ENCODE results near the gene DNAJC1.
A peak's percentile ranks its signal among the peaks of the same experiment; 100 is the strongest.
"Not testable (repeated sequence)": the region's sequence is repeated elsewhere in the genome, so short reads cannot be mapped to it uniquely, and the experiment has no call there.

The DNAJC1 gene, protein sequence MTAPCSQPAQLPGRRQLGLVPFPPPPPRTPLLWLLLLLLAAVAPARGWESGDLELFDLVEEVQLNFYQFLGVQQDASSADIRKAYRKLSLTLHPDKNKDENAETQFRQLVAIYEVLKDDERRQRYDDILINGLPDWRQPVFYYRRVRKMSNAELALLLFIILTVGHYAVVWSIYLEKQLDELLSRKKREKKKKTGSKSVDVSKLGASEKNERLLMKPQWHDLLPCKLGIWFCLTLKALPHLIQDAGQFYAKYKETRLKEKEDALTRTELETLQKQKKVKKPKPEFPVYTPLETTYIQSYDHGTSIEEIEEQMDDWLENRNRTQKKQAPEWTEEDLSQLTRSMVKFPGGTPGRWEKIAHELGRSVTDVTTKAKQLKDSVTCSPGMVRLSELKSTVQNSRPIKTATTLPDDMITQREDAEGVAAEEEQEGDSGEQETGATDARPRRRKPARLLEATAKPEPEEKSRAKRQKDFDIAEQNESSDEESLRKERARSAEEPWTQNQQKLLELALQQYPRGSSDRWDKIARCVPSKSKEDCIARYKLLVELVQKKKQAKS

GRCh38 chr10:22003177-22003963 lies at the start of gene DNAJC1:
Gene DNAJC1 (minus strand): TSS chr10:22003730. CDS start chr10:22003434, 296 bp downstream.
- peak; percentile 93 to 98 (median 97) for DNase-seq (ENCODE audit: low read depth in 2 of 3, low spot score in 2 of 3)

DNA sequence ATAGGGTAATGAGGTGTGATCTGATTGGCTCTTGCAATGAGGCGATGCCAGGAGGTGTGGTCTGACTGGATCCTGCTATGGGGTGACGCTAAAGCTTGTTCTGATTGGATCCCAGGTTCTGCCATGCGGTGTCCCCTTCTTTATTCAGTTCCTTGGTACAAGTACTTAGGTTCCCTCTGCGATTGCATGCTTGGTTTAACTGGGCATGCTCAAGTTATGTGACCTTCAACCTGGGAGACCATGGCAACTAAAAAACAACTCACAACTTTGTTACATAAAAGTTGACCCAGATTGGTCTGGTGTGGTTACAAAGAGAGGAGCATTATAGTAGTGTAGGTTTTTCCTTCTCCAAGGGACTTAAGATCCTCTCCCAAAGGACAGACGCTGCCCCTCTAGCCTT lies 49.5 kb upstream of the DNAJC1 start:
- no peak for DNase-seq (ENCODE audit: low read depth in 2 of 3, low spot score in 2 of 3)

DNA sequence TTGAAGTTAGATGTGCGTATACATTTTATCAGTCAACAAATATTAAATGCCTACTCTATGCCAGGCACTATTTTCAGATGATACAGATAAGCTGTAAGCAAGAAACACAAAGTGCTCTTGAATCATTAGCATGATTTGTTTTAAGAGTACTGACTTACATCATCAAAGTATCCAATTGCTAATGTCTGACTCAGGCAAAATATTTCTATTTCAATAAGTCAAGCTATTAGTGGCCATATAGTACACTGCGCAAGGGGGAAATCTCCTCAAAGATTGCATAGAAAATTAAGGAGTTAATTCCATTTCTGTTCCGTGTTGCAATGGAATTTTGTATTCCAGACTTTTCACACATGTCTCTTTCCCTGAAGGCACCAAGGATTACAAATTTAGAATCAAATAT lies 46.1 kb upstream of the DNAJC1 start:
- DNase-seq (ENCODE audit: low read depth in 2 of 3, low spot score in 2 of 3): no peak

DNA sequence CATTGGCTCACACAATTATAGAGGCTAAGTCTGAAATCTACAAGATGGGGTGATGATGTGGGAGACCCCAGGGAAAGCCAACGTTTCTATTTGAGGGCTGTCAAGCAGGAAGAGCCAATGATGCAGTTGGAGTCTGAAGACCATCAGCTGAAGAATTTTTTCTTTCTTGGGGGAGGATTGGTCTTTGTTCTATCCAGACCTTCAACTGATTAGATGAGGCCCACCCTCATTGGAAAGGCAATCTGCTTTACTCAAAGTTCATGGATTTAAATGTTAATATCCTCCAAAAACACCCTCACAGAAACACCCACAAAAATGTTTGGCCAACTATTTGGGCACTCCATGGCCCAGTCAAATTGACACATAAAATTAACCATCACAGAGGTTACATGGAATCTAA lies 44.3 kb upstream of the DNAJC1 start:
- no peak for DNase-seq (ENCODE audit: low read depth in 2 of 3, low spot score in 2 of 3)

GRCh38 chr10:22043327-22043633 lies 39.8 kb upstream of the DNAJC1 start:
- no peak for DNase-seq (ENCODE audit: low read depth in 2 of 3, low spot score in 2 of 3)

GRCh38 chr10:22042557-22043326 lies 39.2 kb upstream of the DNAJC1 start:
- no peak for DNase-seq (ENCODE audit: low read depth in 2 of 3, low spot score in 2 of 3)

GRCh38 chr10:22034333-22034732 lies 30.8 kb upstream of the DNAJC1 start:
- no peak for DNase-seq (ENCODE audit: low read depth in 2 of 3, low spot score in 2 of 3)

- DNase-seq (ENCODE audit: low read depth in 2 of 3, low spot score in 2 of 3): not testable (repeated sequence)
Measured at GRCh38 chr10:22032268-22032667, 28.7 kb upstream of the DNAJC1 start.

DNA sequence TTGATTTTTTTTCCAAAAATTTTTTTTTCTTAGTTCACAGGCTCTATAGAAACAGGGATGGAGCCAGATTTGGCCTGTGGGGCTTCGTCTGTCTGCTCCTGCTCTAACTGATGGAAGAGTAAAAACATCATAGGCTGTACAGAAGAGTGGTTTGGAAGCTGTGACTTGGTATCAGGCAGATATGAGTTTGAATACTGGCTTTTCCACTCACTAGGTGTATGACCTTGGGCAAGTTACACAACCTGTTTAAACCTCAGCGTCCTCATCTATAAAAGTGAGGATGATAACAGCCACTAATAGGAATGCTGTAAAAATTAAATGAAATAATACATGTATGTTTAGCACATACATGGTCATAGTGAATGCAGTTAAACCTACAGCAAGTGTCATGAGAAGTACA lies 26.9 kb upstream of the DNAJC1 start:
- DNase-seq (ENCODE audit: low read depth in 2 of 3, low spot score in 2 of 3): no peak

GRCh38 chr10:22029445-22030236 lies 26.1 kb upstream of the DNAJC1 start:
- no peak for DNase-seq (ENCODE audit: low read depth in 2 of 3, low spot score in 2 of 3)

DNA sequence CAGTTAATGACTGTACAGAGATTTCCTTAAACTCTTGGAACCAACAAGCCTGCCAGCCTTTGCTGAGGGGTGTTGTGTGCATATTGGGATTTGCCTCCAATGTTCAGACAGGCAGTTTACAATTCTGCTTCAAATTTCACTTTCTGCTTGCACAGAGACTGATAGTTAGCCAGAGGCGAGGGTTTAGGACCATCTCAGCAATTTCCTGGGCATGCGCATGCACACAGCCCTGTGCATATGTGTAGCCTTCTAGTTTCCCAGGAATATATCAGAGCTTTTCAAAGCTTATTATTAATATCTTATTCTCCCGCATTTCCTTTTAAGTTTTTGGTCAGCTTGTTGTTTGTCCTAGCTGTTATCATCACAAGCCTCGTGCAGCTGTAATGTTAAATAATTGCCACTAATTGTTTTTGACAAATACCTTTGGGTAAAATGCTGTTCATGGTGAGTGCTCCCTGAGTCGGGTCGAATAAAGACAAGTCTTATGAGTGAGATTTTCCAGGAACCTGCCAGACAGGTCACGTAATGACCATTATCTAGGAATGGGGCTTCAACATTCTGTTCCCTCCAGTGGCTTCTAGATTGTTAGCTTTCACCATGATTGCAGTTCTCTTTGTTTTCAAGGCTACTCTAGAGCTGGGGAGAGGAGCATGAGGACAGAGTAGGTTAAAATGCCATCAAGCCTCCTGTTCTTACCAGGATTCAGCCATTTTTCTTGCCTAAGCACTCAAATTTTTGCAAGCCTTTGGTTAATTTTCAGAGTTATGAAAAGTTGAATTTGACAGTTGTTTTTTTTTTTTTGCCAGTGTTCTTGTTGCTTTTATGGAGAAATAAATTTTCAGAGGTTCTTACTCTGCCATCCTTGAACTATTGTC lies 24.1 kb upstream of the DNAJC1 start:
- DNase-seq (ENCODE audit: low read depth in 2 of 3, low spot score in 2 of 3): no peak

DNA sequence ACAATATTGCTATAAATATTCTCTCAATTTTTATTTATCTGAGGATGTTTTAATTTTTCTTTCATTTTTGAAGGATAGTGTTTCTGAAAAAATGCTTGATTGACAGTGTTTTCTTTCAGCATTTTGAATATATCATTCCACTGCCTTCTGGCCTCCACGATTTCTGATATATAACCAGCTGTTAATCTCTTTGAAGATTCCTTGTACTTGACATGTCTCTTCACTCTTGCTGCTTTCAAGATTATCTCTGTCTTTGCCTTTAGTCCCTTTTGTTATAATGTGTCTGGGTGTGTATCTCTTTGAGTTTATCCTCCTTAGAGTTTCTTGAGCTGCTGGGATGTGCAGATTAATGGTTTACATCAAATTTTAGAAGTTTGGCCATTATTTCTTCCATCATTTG lies 22.8 kb upstream of the DNAJC1 start:
- DNase-seq (ENCODE audit: low read depth in 2 of 3, low spot score in 2 of 3): no peak

- no peak for DNase-seq (ENCODE audit: low read depth in 2 of 3, low spot score in 2 of 3)
Measured at GRCh38 chr10:22023508-22023907, 20.0 kb upstream of the DNAJC1 start.

DNA sequence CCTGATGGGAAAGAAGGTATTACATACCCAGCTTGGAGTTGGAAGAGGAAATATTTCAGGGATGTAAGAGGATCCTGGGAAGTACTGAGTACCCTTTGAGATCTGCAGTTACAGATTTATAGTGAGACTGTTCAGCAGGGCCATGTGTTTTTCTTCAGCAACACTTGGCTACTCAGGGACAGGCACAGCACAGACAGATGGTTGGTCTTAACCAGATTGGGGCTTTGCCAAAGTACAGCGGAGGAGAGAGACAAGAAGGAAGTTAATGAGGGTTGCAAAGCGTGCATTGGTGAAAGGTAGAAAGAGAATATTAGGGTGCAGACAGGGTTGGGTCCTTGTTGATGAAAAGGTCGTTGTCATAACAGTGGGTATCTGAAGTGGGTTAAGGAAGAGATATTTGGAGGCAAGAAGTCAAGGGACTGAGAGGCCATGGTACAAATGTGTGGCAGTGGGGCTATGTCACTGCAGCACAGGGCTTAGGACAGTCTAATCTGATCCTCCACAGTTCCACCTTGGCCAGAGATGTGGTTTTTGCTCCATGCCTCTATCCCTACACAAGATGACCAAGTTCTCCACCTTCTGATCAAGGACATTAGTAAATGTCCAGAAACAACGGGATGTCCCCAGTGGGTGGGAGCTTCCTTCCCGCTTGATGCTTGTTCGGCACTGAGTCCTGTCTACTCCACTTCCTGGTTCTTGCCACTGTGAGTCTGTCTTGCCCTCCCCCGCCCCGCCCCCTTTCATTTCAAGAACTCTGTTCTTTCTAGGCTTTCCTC lies 18.9 kb upstream of the DNAJC1 start:
- DNase-seq (ENCODE audit: low read depth in 2 of 3, low spot score in 2 of 3): no peak

- DNase-seq (ENCODE audit: low read depth in 2 of 3, low spot score in 2 of 3): not testable (repeated sequence)
Measured at GRCh38 chr10:22021144-22021543, 17.6 kb upstream of the DNAJC1 start.

GRCh38 chr10:22017283-22018020 lies 13.9 kb upstream of the DNAJC1 start:
- no peak for DNase-seq (ENCODE audit: low read depth in 2 of 3, low spot score in 2 of 3)

DNA sequence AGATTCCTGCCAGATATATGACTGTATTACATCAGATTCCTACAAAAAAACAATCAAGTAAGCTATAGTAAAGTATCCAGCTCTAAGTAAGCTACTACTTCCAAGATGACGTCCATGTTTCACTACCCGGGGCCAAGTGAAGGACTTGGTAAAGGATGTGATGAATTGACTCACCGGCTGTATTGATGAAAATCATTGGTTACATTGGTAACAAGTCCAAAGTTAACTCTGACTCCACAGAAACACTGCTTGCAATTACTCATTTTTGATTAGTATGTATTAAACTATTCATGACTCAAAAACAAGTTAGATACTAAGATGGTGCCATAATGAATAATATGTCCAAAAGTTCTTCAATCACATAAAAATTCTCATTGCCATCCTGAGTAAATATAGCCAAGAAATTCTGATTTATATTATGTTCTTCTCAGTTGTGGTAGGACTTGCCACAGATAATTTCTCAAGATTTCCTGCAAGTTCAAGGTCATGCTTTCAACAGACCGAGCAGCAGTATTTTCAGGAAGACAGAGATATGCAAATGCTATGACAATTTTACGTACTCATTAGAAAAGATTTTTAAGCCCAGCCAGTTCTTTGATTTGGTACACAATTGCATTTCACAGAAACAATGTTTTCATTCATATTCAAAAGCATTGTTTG lies 12.6 kb upstream of the DNAJC1 start:
- DNase-seq (ENCODE audit: low read depth in 2 of 3, low spot score in 2 of 3): no peak

DNA sequence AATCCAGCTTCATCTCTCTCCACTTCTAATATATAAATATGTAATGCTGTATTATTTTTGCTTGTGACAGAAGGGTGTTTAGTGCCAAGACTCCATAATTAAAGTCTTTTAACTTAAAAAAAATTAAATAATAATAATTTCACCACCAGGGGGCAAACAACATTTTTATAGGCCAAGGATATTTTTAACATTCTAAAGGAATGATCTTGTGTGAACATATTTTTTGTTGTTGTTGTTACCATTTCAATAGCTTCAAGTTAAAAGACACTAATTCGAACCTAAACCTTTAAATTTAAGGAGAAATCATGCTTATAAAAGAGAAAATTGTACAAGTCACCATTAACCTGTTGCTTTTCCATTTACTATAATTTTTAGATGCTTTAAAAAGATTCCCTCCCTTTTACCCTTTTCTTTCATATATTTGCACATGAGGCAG lies 7.5 kb upstream of the DNAJC1 start:
- DNase-seq (ENCODE audit: low read depth in 2 of 3, low spot score in 2 of 3): no peak
